Gastroesophageal sphincter (tissue), 3 donors: ENCODE data around the gene NOX5.

Source experiments
- EP300 ChIP-seq: sonication (generic); formaldehyde crosslinking; IDR thresholded peaks from one replicate; pipeline ENCODE4 v1.6.1; 2017; ENCODE audit warnings: antibody characterized with exemption, mild to moderate bottlenecking
- POLR2A ChIP-seq, 2 donors: fragments of 450-650 bp; IDR thresholded peaks; one replicate each; pipeline ENCODE4 v1.6.1; 2017; ENCODE audit warnings: antibody characterized with exemption in 2 of 2, mild to moderate bottlenecking in 2 of 2, moderate library complexity in 1 of 2
- POLR2AphosphoS5 ChIP-seq: sonication (generic); formaldehyde crosslinking; IDR thresholded peaks from one replicate; pipeline ENCODE4 v1.6.1; 2017; ENCODE audit warnings: antibody characterized with exemption
- TF ChIP-seq, protein P1 (sequence below), 4 experiments: fragments of 200-600 bp in 2 of 4; fragments of 450-650 bp in 2 of 4; sonication (generic) in 1 of 4; IDR thresholded peaks; one replicate each; pipeline ENCODE4 v1.5.1; 2017 to 2019; ENCODE audit warnings: antibody characterized with exemption in 4 of 4, mild to moderate bottlenecking in 2 of 4, moderate library complexity in 2 of 4

DNA sequence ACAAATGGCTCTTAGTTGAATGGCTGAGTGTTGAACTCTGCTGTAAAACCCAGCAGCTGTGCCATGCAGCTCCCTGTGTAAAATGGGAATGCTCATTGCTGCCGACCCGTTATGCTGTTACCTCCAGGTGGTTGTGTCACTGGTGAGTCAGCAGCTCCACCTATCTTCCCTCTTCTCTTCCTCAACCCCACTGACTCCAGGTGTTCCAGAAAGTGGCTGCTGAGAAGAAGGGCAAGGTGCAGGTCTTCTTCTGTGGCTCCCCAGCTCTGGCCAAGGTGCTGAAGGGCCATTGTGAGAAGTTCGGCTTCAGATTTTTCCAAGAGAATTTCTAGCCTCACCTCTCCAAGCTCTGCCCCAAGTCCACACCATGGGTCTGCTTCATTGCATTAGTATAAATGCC lies 41.9 kb downstream of the NOX5 start:
- no peak for TF ChIP-seq POLR2AphosphoS5
- TF ChIP-seq, protein P1, sequence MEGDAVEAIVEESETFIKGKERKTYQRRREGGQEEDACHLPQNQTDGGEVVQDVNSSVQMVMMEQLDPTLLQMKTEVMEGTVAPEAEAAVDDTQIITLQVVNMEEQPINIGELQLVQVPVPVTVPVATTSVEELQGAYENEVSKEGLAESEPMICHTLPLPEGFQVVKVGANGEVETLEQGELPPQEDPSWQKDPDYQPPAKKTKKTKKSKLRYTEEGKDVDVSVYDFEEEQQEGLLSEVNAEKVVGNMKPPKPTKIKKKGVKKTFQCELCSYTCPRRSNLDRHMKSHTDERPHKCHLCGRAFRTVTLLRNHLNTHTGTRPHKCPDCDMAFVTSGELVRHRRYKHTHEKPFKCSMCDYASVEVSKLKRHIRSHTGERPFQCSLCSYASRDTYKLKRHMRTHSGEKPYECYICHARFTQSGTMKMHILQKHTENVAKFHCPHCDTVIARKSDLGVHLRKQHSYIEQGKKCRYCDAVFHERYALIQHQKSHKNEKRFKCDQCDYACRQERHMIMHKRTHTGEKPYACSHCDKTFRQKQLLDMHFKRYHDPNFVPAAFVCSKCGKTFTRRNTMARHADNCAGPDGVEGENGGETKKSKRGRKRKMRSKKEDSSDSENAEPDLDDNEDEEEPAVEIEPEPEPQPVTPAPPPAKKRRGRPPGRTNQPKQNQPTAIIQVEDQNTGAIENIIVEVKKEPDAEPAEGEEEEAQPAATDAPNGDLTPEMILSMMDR (IDR thresholded peaks at IDR 0.05) = no peak
- no peak for TF ChIP-seq POLR2A (IDR thresholded peaks at IDR 0.05)
- no peak for TF ChIP-seq EP300
